Measurements from ENCODE around the gene SLC2A1. TPM values are rescaled to one million over a fixed set of nuclear protein-coding genes. Genes with fewer than 3 reads are reported as not detected.

Gene SLC2A1
- total and polyA plus RNA-seq, 9 of the 15 experiments (the other 6 are each of a cell fraction or from before 2014, with no cell fraction given): 12.6 to 153 (median 48.0) TPM

DNA sequence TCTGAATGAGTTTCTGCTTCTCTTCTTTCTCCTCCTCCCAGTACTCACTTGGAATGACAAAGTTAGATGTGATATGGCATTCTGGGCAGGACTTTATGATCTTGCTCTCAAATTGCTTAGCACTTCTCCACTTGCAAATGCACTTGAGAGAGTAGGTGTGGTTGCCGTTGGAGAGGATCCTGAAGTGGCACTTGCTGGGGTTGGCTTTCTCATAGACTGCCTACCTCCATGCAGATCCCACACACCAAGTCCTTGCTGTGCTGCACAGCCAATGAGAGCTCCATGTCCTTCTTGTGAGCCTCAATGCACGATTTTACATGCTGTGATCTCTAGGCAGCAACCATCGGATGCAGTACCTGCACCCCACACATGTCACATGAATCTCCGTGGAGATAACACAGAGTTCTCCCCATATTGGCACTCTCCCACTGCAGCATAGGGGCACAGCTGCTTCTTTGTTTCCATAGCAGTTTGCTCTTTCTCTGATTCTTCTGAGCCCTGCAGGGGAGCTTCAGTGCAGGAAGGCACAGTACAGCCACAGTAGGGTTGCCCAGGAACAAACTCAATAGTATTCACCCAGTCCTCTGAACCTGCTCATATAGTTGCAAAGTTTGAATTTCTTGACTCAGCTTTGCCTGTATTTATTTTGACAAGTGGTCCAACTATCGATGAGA is 67.1 kb downstream of the SLC2A1 start (continued):
- TF ChIP-seq ZBTB49 (CRISPR knock-in tag; IDR thresholded peaks at IDR 0.05; ENCODE audit: borderline replicate concordance): no peak
- TF ChIP-seq ZNF253 (CRISPR knock-in tag; conservative IDR thresholded peaks at IDR 0.05): no peak
- TF ChIP-seq KHSRP (IDR thresholded peaks at IDR 0.05): no peak
- TF ChIP-seq EHMT2 (IDR thresholded peaks at IDR 0.05): no peak
- no peak for TF ChIP-seq ZNF431 (CRISPR knock-in tag; IDR thresholded peaks at IDR 0.05)
- TF ChIP-seq DNMT1 (IDR thresholded peaks at IDR 0.05): no peak
- TF ChIP-seq DIDO1 (tag; IDR thresholded peaks at IDR 0.05; ENCODE audit: low read depth): no peak
- no peak for TF ChIP-seq HNRNPK (IDR thresholded peaks at IDR 0.05; ENCODE audit: low read depth, low read length, poor library complexity, severe bottlenecking)
- no peak for TF ChIP-seq RBM25 (IDR thresholded peaks at IDR 0.05; ENCODE audit: low read depth, low read length, severe bottlenecking)
- TF ChIP-seq ZNF609 (CRISPR knock-in tag; IDR thresholded peaks at IDR 0.05; ENCODE audit: borderline replicate concordance): no peak
- TF ChIP-seq TAF7 (tag; IDR thresholded peaks at IDR 0.05): no peak
